ENCODE measurements around the gene A1BG.

The A1BG gene

GRCh38 chr19:58300620-58301019 lies 52.7 kb downstream of the A1BG start:
- H3K27ac ChIP-seq (ENCODE audit: low read depth, low read length), result no peak overlapping the region
- no peak overlapping the region for H3K4me3 ChIP-seq (ENCODE audit: low read depth in 1 of 2, low read length in 2 of 2)
- peaks cover 6 to 26% of the 10 kb centered on the region in 2 donors for H3K9me3 ChIP-seq (ENCODE audit: control insufficient read depth in 1 of 2, low read length in 2 of 2)
- peaks cover 19 to 35% of the 10 kb centered on the region in 2 donors for H3K36me3 ChIP-seq (ENCODE audit: control insufficient read depth in 1 of 2, insufficient read depth in 2 of 2, low read length in 2 of 2)
- H3K27me3 ChIP-seq (ENCODE audit: control insufficient read depth in 1 of 2, insufficient read depth in 2 of 2, low read length in 2 of 2), result no peaks in the 10 kb centered on the region
- H3K4me1 ChIP-seq (ENCODE audit: control insufficient read depth in 1 of 2, insufficient read depth in 2 of 2, low read length in 2 of 2), result peaks cover 0 to 8% of the 10 kb centered on the region in 2 donors
- H3K9ac ChIP-seq (ENCODE audit: low read depth in 1 of 2, low read length in 2 of 2), result no peak overlapping the region

GRCh38 chr19:58296104-58296503 lies 57.2 kb downstream of the A1BG start:
- H3K4me1 ChIP-seq (ENCODE audit: control insufficient read depth in 1 of 2, insufficient read depth in 2 of 2, low read length in 2 of 2), result no peaks in the 10 kb centered on the region
- no peak overlapping the region for H3K27ac ChIP-seq (ENCODE audit: low read depth, low read length)
- H3K36me3 ChIP-seq (ENCODE audit: control insufficient read depth in 1 of 2, insufficient read depth in 2 of 2, low read length in 2 of 2), result peaks cover 55 to 76% of the 10 kb centered on the region in 2 donors
- peaks cover 46 to 63% of the 10 kb centered on the region in 2 donors for H3K9me3 ChIP-seq (ENCODE audit: control insufficient read depth in 1 of 2, low read length in 2 of 2)
- no peaks in the 10 kb centered on the region for H3K27me3 ChIP-seq (ENCODE audit: control insufficient read depth in 1 of 2, insufficient read depth in 2 of 2, low read length in 2 of 2)
- H3K9ac ChIP-seq (ENCODE audit: low read depth in 1 of 2, low read length in 2 of 2), result no peak overlapping the region
- H3K4me3 ChIP-seq (ENCODE audit: low read depth in 1 of 2, low read length in 2 of 2), result no peak overlapping the region
